ENCODE measurements around the gene BDH1. TPM values are rescaled to one million over a fixed set of nuclear protein-coding genes. Genes with fewer than 3 reads are reported as not detected.

Gene BDH1
- total RNA-seq, 1 donor from 2014 or later, result 16.8 TPM

GRCh38 chr3:197598404-197598980 lies 42.7 kb upstream of the BDH1 start:
- no peaks in the 10 kb centered on the region for H3K36me3 ChIP-seq (ENCODE audit: control insufficient read depth, insufficient read depth, low read length)
- H3K27me3 ChIP-seq (ENCODE audit: control insufficient read depth, insufficient read depth, low read length), result no peaks in the 10 kb centered on the region
- TF ChIP-seq CTCF (IDR thresholded peaks at IDR 0.05; ENCODE audit: insufficient read depth, low read length, severe bottlenecking), result no peak
- FAIRE-seq, result no peak
- DNase-seq (ENCODE audit: low read depth), result no peak
- H3K4me3 ChIP-seq (ENCODE audit: low read depth, low read length), result no peak overlapping the region

- no peak for TF ChIP-seq CTCF (IDR thresholded peaks at IDR 0.05; ENCODE audit: insufficient read depth, low read length, severe bottlenecking)
- H3K27me3 ChIP-seq (ENCODE audit: control insufficient read depth, insufficient read depth, low read length), result no peaks in the 10 kb centered on the region
- no peaks in the 10 kb centered on the region for H3K36me3 ChIP-seq (ENCODE audit: control insufficient read depth, insufficient read depth, low read length)
- no peak overlapping the region for H3K4me3 ChIP-seq (ENCODE audit: low read depth, low read length)
- no peak for DNase-seq (ENCODE audit: low read depth)
- FAIRE-seq, result no peak
Measured at GRCh38 chr3:197597335-197597734, 41.6 kb upstream of the BDH1 start.

GRCh38 chr3:197595470-197596185 lies 39.9 kb upstream of the BDH1 start:
- Histone ChIP-seq H3K36me3 (ENCODE audit: control insufficient read depth, insufficient read depth, low read length) (no peaks in the 10 kb centered on the region), H3K27me3 (ENCODE audit: control insufficient read depth, insufficient read depth, low read length) (no peaks in the 10 kb centered on the region), H3K4me3 (ENCODE audit: low read depth, low read length) (no peak overlapping the region)
- no peak for DNase-seq (ENCODE audit: low read depth)
- TF ChIP-seq CTCF (IDR thresholded peaks at IDR 0.05; ENCODE audit: insufficient read depth, low read length, severe bottlenecking), result no peak
- FAIRE-seq, result no peak

GRCh38 chr3:197593046-197593380 lies 37.2 kb upstream of the BDH1 start:
- Histone ChIP-seq H3K4me3 (ENCODE audit: low read depth, low read length) (no peak overlapping the region), H3K36me3 (ENCODE audit: control insufficient read depth, insufficient read depth, low read length) (no peaks in the 10 kb centered on the region), H3K27me3 (ENCODE audit: control insufficient read depth, insufficient read depth, low read length) (no peaks in the 10 kb centered on the region)
- no peak for FAIRE-seq
- no peak for TF ChIP-seq CTCF (IDR thresholded peaks at IDR 0.05; ENCODE audit: insufficient read depth, low read length, severe bottlenecking)
- no peak for DNase-seq (ENCODE audit: low read depth)

- Histone ChIP-seq H3K36me3 (ENCODE audit: control insufficient read depth, insufficient read depth, low read length) (no peaks in the 10 kb centered on the region), H3K4me3 (ENCODE audit: low read depth, low read length) (no peak overlapping the region), H3K27me3 (ENCODE audit: control insufficient read depth, insufficient read depth, low read length) (no peaks in the 10 kb centered on the region)
- no peak for TF ChIP-seq CTCF (IDR thresholded peaks at IDR 0.05; ENCODE audit: insufficient read depth, low read length, severe bottlenecking)
- no peak for FAIRE-seq
- DNase-seq (ENCODE audit: low read depth), result no peak
Measured at GRCh38 chr3:197592361-197593045, 36.7 kb upstream of the BDH1 start.
